ENCODE data around the gene REN. TPM values are rescaled to one million over a fixed set of nuclear protein-coding genes. Genes with fewer than 3 reads are reported as not detected.
A peak's percentile ranks its signal among the peaks of the same experiment; 100 is the strongest.

Gene REN
- total and polyA plus RNA-seq, 2 of the 13 experiments (the other 11 are each of a cell fraction or from before 2014, with no cell fraction given), result not detected

- no peak overlapping the region for H3K4me2 ChIP-seq (ENCODE audit: low read depth, low read length)
- FAIRE-seq, result no peak
- BruUV-seq (replicated peaks), result no TSS peak
These were observed 4.3 kb downstream of the REN start for GRCh38 chr1:204161609-204162493.

GRCh38 chr1:204157962-204158361 lies 8.2 kb downstream of the REN start:
- H3K4me1 ChIP-seq (ENCODE audit: insufficient read depth, low read length), result peaks cover 38% of the 10 kb centered on the region
- H4K20me1 ChIP-seq (ENCODE audit: insufficient read depth, low read length), result no peaks in the 10 kb centered on the region
- H3K9ac ChIP-seq (ENCODE audit: insufficient read depth, low read depth, low read length), result no peak overlapping the region
- H3K79me2 ChIP-seq (ENCODE audit: insufficient read depth, low read length), result no peaks in the 10 kb centered on the region
- 38% methylated on average over 6 of the region's 6 CpGs for WGBS (ENCODE audit: low lambda C conversion rate)
- peaks cover 7 to 29% of the 10 kb centered on the region in 2 experiments; a peak in 3 of 5 replicates for H3K27me3 ChIP-seq (ENCODE audit: control insufficient read depth in 1 of 2, insufficient read depth in 2 of 2, low read length in 2 of 2)
- intact Hi-C loops (cut with micrococcal nuclease; ENCODE audit: unreplicated experiment) (loop anchor here (10.0 kb wide), 1 partner anchor 217 kb away; no protein-coding TSS in a partner anchor), in situ Hi-C loops (cut with HindIII; ENCODE audit: extremely low pct_ligation_motif_present, low pct_unique_long_range_greater_than_20kb) (loop anchor here (5.0 kb wide), 1 partner anchor 54 kb away; the partner anchor contains the start of gene GOLT1A)
- no peak for FAIRE-seq
- BruUV-seq (replicated peaks), result no TSS peak
- ATAC-seq, result no peak
- H3K27ac ChIP-seq (ENCODE audit: extremely low read length, insufficient read depth, low read length), result no peak overlapping the region
- H3K36me3 ChIP-seq (replicated peaks in 1 of 2; ENCODE audit: control insufficient read depth in 1 of 2, insufficient read depth in 2 of 2, low read length in 2 of 2), result no peaks in the 10 kb centered on the region
- no peak for DNase-seq (ENCODE audit: low spot score)
- no peak for TF ChIP-seq ZNF576 (CRISPR knock-in tag; IDR thresholded peaks at IDR 0.05)
- no peak for TF ChIP-seq KLF11 (CRISPR knock-in tag; IDR thresholded peaks at IDR 0.05)
- no peak for TF ChIP-seq BCL3 (CRISPR knock-in tag; IDR thresholded peaks at IDR 0.05)
- TF ChIP-seq ZNF639 (CRISPR knock-in tag; conservative IDR thresholded peaks at IDR 0.05), result no peak
- TF ChIP-seq AGO1 (IDR thresholded peaks at IDR 0.05; ENCODE audit: low read depth, low read length, poor library complexity, severe bottlenecking), result no peak
- TF ChIP-seq ZNF629 (CRISPR knock-in tag; conservative IDR thresholded peaks at IDR 0.05), result no peak
- no peak for TF ChIP-seq AHR (CRISPR knock-in tag; IDR thresholded peaks at IDR 0.05)
- H3K9me3 ChIP-seq (ENCODE audit: low read length), result no peaks in the 10 kb centered on the region
- CTCF ChIA-PET (ENCODE audit: low intra/inter-chr PET ratio, low total read pairs), result no interaction called here
- H2AFZ ChIP-seq (ENCODE audit: low read length), result no peak overlapping the region
- POLR2A ChIA-PET, result interaction anchor here (0.7 to 1.1 kb wide), 2 partner anchors 13 to 29 kb away, joined by 3 read pairs; no protein-coding TSS in a partner anchor
- H3K4me2 ChIP-seq (ENCODE audit: low read depth, low read length), result no peak overlapping the region
- no peak overlapping the region for H3K4me3 ChIP-seq (replicated peaks in 1 of 3; ENCODE audit: insufficient read depth in 1 of 3, low read depth in 2 of 3, low read length in 3 of 3)

More at GRCh38 chr1:204161609-204162493, 4.3 kb downstream of the REN start:
- H3K4me1 ChIP-seq (ENCODE audit: insufficient read depth, low read length), result peaks cover 36% of the 10 kb centered on the region
- H3K27me3 ChIP-seq (ENCODE audit: control insufficient read depth in 1 of 2, insufficient read depth in 2 of 2, low read length in 2 of 2), result peaks cover 5 to 36% of the 10 kb centered on the region in 2 experiments; a peak in 3 of 5 replicates
- no peaks in the 10 kb centered on the region for H3K9me3 ChIP-seq (ENCODE audit: low read length)
- TF ChIP-seq ZFX (CRISPR knock-in tag; IDR thresholded peaks at IDR 0.05; ENCODE audit: low read depth), result no peak
- TF ChIP-seq ZNF629 (CRISPR knock-in tag; conservative IDR thresholded peaks at IDR 0.05), result peak; percentile 63
- no peaks in the 10 kb centered on the region for H4K20me1 ChIP-seq (ENCODE audit: insufficient read depth, low read length)
- WGBS (ENCODE audit: low lambda C conversion rate), result 38% methylated on average over 9 of the region's 14 CpGs
- H2AFZ ChIP-seq (ENCODE audit: low read length), result no peak overlapping the region
- H3K36me3 ChIP-seq (replicated peaks in 1 of 2; ENCODE audit: control insufficient read depth in 1 of 2, insufficient read depth in 2 of 2, low read length in 2 of 2), result no peaks in the 10 kb centered on the region
- no peak overlapping the region for H3K27ac ChIP-seq (ENCODE audit: extremely low read length, insufficient read depth, low read length)
- no peak overlapping the region for H3K9ac ChIP-seq (ENCODE audit: insufficient read depth, low read depth, low read length)
- H3K4me3 ChIP-seq (replicated peaks in 1 of 3; ENCODE audit: insufficient read depth in 1 of 3, low read depth in 2 of 3, low read length in 3 of 3), result no peak overlapping the region
- intact Hi-C loops (cut with micrococcal nuclease; ENCODE audit: unreplicated experiment) (loop anchor here (1.0 kb wide), 1 partner anchor 45 kb away; no protein-coding TSS in a partner anchor), in situ Hi-C loops (cut with HindIII; ENCODE audit: extremely low pct_ligation_motif_present, low pct_unique_long_range_greater_than_20kb) (loop anchor here (5.0 kb wide), 1 partner anchor 200 kb away; no protein-coding TSS in a partner anchor)
- no peaks in the 10 kb centered on the region for H3K79me2 ChIP-seq (ENCODE audit: insufficient read depth, low read length)
- ChIA-PET POLR2A (interaction anchor here (1.6 kb wide), 1 partner anchor 45 kb away, joined by 4 read pairs; no protein-coding TSS in a partner anchor), CTCF (ENCODE audit: low intra/inter-chr PET ratio, low total read pairs) (interaction anchor here (0.8 to 2.2 kb wide), 8 partner anchors 44 to 301 kb away, joined by 3 to 48 read pairs (median 5); partner anchors contain the start of gene SNRPE)
- no peak for DNase-seq (ENCODE audit: low spot score)
- ATAC-seq, result no peak

Data from HepG2 (cell line).